ENCODE results near the gene DPEP1. TPM values are rescaled to one million over a fixed set of nuclear protein-coding genes. Genes with fewer than 3 reads are reported as not detected.

The DPEP1 gene
- total RNA-seq, 4 donors from 2014 or later: 1.3 to 4.0 (median 1.4) TPM; not detected in 1

DNA sequence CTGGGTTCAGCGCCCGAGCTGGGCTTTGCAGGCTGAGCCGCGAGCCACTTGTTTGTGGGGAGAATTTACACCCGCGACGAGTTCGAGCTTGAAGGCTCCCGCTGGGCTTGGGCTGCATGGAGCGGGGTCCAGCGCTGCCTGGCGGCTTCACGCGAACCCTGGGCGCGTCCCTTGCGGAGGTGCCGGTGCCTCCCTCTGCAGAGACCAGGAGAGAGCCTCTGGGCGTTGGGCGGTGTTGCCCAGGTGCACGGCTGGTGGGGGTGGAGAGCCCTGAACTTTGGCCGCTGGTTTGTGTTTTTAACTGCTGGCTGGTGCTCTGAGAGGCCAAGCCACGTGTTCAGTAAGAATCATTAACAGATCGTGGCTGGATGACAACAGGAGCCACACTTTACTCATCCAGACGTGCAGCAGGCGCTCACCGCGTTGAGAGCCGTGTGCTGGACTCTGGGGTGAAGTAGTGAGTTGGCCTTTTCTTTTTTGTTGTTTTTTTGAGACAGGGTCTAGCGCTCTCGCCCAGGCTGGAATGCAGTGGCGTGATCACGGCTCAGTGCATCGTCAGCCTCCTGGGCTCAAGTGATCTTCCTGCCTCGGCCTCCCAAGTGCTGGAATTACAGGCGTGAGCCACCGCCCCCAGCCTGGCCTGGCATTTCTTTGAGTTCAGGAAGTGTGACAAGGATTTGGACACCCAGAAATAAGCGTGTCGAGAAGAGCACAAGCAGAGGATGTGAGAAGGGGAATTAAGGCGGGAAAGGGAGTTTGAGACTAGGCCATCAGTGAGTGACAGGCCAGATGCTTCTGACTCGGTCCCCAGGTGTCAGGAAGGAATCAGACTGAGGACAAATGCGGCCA, 73.9 kb downstream of the DPEP1 start:
- WGBS, 2 donors (ENCODE audit: low coverage in 1 of 2): 7 to 17% methylated on average over 9 to 33 of the region's 42 CpGs
- peak overlapping the region; percentile 58 to 94 (median 88) for H3K4me3 ChIP-seq
- H3K27me3 ChIP-seq: no peaks in the 10 kb centered on the region
- no peak for TF ChIP-seq CTCF (IDR thresholded peaks at IDR 0.05)
- no peak for TF ChIP-seq EP300 (IDR thresholded peaks at IDR 0.05; ENCODE audit: low read depth)
- peak; percentile 86 for TF ChIP-seq POLR2A (IDR thresholded peaks at IDR 0.05)
- TF ChIP-seq POLR2AphosphoS5 (IDR thresholded peaks at IDR 0.05): peak; percentile 24 to 94 (median 90)
- peak; percentile 90 for DNase-seq
- no peaks in the 10 kb centered on the region for H3K9me3 ChIP-seq
- intact Hi-C loops (cut with DNase I; ENCODE audit: low total_unique reads) (no loop called here), in situ Hi-C loops (cut with MboI; ENCODE audit: low pct_ligation_motif_present in 1 of 4, low pct_unique_long_range_greater_than_20kb in 1 of 4, low sequenced_read_pairs in 3 of 4) (no loop called here)
- H3K4me1 ChIP-seq: peaks cover 6 to 26% (median 15%) of the 10 kb centered on the region in 4 donors
- H3K36me3 ChIP-seq: peaks cover 0 to 18% (median 6%) of the 10 kb centered on the region in 4 donors
- H3K27ac ChIP-seq: peak overlapping the region; percentile 93 to 97 (median 96)

Other genes starting within 250 kb of the DPEP1 start
- 100 to 1,000 TPM; 109 to 281 (median 142) TPM for gene ANKRD11, start 123.1 kb upstream of the DPEP1 start, total RNA-seq
- 100 to 1,000 TPM; 168 to 408 (median 285) TPM for gene SPG7, start 105.2 kb upstream of the DPEP1 start, total RNA-seq
- 1,000 to 10,000 TPM; 3,190 to 3,814 (median 3,321) TPM for gene RPL13, start 53.0 kb upstream of the DPEP1 start, total RNA-seq
- gene CPNE7, start 37.9 kb upstream of the DPEP1 start, total RNA-seq: 1 to 10 TPM in 1 of 4 donors, under 1 TPM in 2, not detected in 1; 0.41 to 5.0 (median 0.79) TPM
- gene CHMP1A, start 44.1 kb downstream of the DPEP1 start, total RNA-seq: 100 to 1,000 TPM; 131 to 184 (median 144) TPM
- gene SPATA33, start 44.2 kb downstream of the DPEP1 start, total RNA-seq: 10 to 100 TPM in 1 of 4 donors, 1 to 10 TPM in 3; 4.4 to 10.1 (median 7.4) TPM
- gene CDK10, start 73.0 kb downstream of the DPEP1 start, total RNA-seq: 100 to 1,000 TPM in 1 of 4 donors, 10 to 100 TPM in 3; 69.6 to 304 (median 74.2) TPM
- gene SPATA2L, start 88.1 kb downstream of the DPEP1 start, total RNA-seq: 10 to 100 TPM; 30.8 to 83.0 (median 60.6) TPM
- gene VPS9D1, start 107.3 kb downstream of the DPEP1 start, total RNA-seq: 10 to 100 TPM; 13.1 to 54.6 (median 18.8) TPM
- gene ZNF276, start 107.9 kb downstream of the DPEP1 start, total RNA-seq: 100 to 1,000 TPM in 2 of 4 donors, 10 to 100 TPM in 2; 43.4 to 265 (median 145) TPM
- gene FANCA, start 203.0 kb downstream of the DPEP1 start, total RNA-seq: 10 to 100 TPM in 2 of 4 donors, 1 to 10 TPM in 2; 2.9 to 78.0 (median 9.7) TPM
- 100 to 1,000 TPM in 3 of 4 donors, 10 to 100 TPM in 1; 79.6 to 190 (median 131) TPM for gene SPIRE2, start 214.8 kb downstream of the DPEP1 start, total RNA-seq

All from transverse colon (tissue), 4 donors.